Ectodermal cell (in vitro differentiated cells): ENCODE data around the gene RETREG1.

ENCODE experiments used
- H3K27ac ChIP-seq: 2 replicates; pipeline ENCODE4 v1.7.0; 2013; ENCODE audit warnings: mild to moderate bottlenecking, low read depth, low read length; ENCODE audit not compliant: insufficient read depth, poor library complexity, severe bottlenecking
- H3K27me3 ChIP-seq: 2 replicates; pipeline ENCODE4 v1.7.0; 2013; ENCODE audit warnings: mild to moderate bottlenecking, low read length; ENCODE audit not compliant: insufficient read depth, control insufficient read depth, poor library complexity, severe bottlenecking
- H3K36me3 ChIP-seq: one replicate; pipeline ENCODE4 v1.7.0; 2013; ENCODE audit warnings: low read length; ENCODE audit not compliant: control insufficient read depth, insufficient read depth
- H3K4me1 ChIP-seq: one replicate; pipeline ENCODE4 v1.7.0; 2013; ENCODE audit warnings: low read length; ENCODE audit not compliant: control insufficient read depth, insufficient read depth
- H3K4me3 ChIP-seq: 2 replicates; pipeline ENCODE4 v1.7.0; 2013; ENCODE audit warnings: low read depth, low read length, control low read depth; ENCODE audit not compliant: insufficient read depth
- H3K9me3 ChIP-seq: 2 replicates; pipeline ENCODE4 v1.7.0; 2013; ENCODE audit warnings: mild to moderate bottlenecking, low read length, moderate library complexity; ENCODE audit not compliant: control insufficient read depth
- WGBS, 2 experiments: methylation state at CpG; one replicate each; pipeline ENCODE4 v1.1.7; 2013; ENCODE audit warnings: missing lambda C conversion rate in 2 of 2; 5-methylcytosine and 5-hydroxymethylcytosine counted together

RETREG1 gene

GRCh38 chr5:16586556-16586955 is 30.2 kb downstream of the RETREG1 start:
- Histone ChIP-seq H3K4me1 (no peaks in the 10 kb centered on the region), H3K27me3 (no peaks in the 10 kb centered on the region), H3K9me3 (no peaks in the 10 kb centered on the region), H3K36me3 (no peaks in the 10 kb centered on the region), H3K4me3 (no peak overlapping the region), H3K27ac (no peak overlapping the region)
- WGBS, 2 experiments: 76 to 88% methylated on average over 3 of the region's 3 CpGs

GRCh38 chr5:16585041-16585667 is 31.6 kb downstream of the RETREG1 start:
- H3K36me3 ChIP-seq: no peaks in the 10 kb centered on the region
- no peak overlapping the region for H3K4me3 ChIP-seq
- H3K9me3 ChIP-seq: no peaks in the 10 kb centered on the region
- H3K4me1 ChIP-seq: no peaks in the 10 kb centered on the region
- H3K27ac ChIP-seq: no peak overlapping the region
- no peaks in the 10 kb centered on the region for H3K27me3 ChIP-seq
- 91 to 95% methylated on average over 4 of the region's 4 CpGs for WGBS, 2 experiments

- Histone ChIP-seq H3K4me3 (no peak overlapping the region), H3K27me3 (no peaks in the 10 kb centered on the region)
- 100% methylated on average over 2 to 4 of the region's 4 CpGs for WGBS, 2 experiments
Measured at GRCh38 chr5:16582081-16582480, 34.7 kb downstream of the RETREG1 start.

GRCh38 chr5:16580382-16580781 is 36.4 kb downstream of the RETREG1 start:
- no peaks in the 10 kb centered on the region for H3K27me3 ChIP-seq
- 90 to 95% methylated on average over 6 of the region's 6 CpGs for WGBS, 2 experiments
- H3K36me3 ChIP-seq: no peaks in the 10 kb centered on the region

More at GRCh38 chr5:16582081-16582480, 34.7 kb downstream of the RETREG1 start:
- H3K9me3 ChIP-seq: no peaks in the 10 kb centered on the region
- H3K4me1 ChIP-seq: no peaks in the 10 kb centered on the region
- no peaks in the 10 kb centered on the region for H3K36me3 ChIP-seq
- no peak overlapping the region for H3K27ac ChIP-seq

GRCh38 chr5:16579142-16579847 is 37.5 kb downstream of the RETREG1 start:
- no peaks in the 10 kb centered on the region for H3K27me3 ChIP-seq
- no peaks in the 10 kb centered on the region for H3K36me3 ChIP-seq
- no peaks in the 10 kb centered on the region for H3K9me3 ChIP-seq
- H3K4me1 ChIP-seq: no peaks in the 10 kb centered on the region
- no peak overlapping the region for H3K4me3 ChIP-seq
- WGBS, 2 experiments: 87 to 88% methylated on average over 5 to 6 of the region's 6 CpGs
- H3K27ac ChIP-seq: no peak overlapping the region

More at GRCh38 chr5:16580382-16580781, 36.4 kb downstream of the RETREG1 start:
- no peaks in the 10 kb centered on the region for H3K9me3 ChIP-seq
- H3K27ac ChIP-seq: no peak overlapping the region
- H3K4me3 ChIP-seq: no peak overlapping the region
- no peaks in the 10 kb centered on the region for H3K4me1 ChIP-seq

GRCh38 chr5:16578474-16578883 is 38.3 kb downstream of the RETREG1 start:
- H3K27ac ChIP-seq: no peak overlapping the region
- 77 to 81% methylated on average over 4 of the region's 4 CpGs for WGBS, 2 experiments
- H3K4me1 ChIP-seq: no peaks in the 10 kb centered on the region
- no peak overlapping the region for H3K4me3 ChIP-seq
- H3K9me3 ChIP-seq: no peaks in the 10 kb centered on the region
- no peaks in the 10 kb centered on the region for H3K36me3 ChIP-seq
- no peaks in the 10 kb centered on the region for H3K27me3 ChIP-seq

GRCh38 chr5:16577677-16578076 is 39.1 kb downstream of the RETREG1 start:
- 90 to 91% methylated on average over 11 of the region's 11 CpGs for WGBS, 2 experiments
- Histone ChIP-seq H3K4me1 (no peaks in the 10 kb centered on the region), H3K9me3 (no peaks in the 10 kb centered on the region), H3K36me3 (no peaks in the 10 kb centered on the region), H3K27me3 (no peaks in the 10 kb centered on the region), H3K4me3 (no peak overlapping the region), H3K27ac (no peak overlapping the region)

GRCh38 chr5:16574789-16575721 is 41.7 kb downstream of the RETREG1 start:
- WGBS, 2 experiments: 49% methylated on average over 12 of the region's 12 CpGs
- H3K36me3 ChIP-seq: no peaks in the 10 kb centered on the region
- H3K4me3 ChIP-seq: no peak overlapping the region
- H3K4me1 ChIP-seq: no peaks in the 10 kb centered on the region
- H3K27me3 ChIP-seq: no peaks in the 10 kb centered on the region
- H3K9me3 ChIP-seq: no peaks in the 10 kb centered on the region
- no peak overlapping the region for H3K27ac ChIP-seq

GRCh38 chr5:16573401-16573800 is 43.4 kb downstream of the RETREG1 start:
- 92 to 98% methylated on average over 2 of the region's 2 CpGs for WGBS, 2 experiments
- Histone ChIP-seq H3K27me3 (no peaks in the 10 kb centered on the region), H3K36me3 (no peaks in the 10 kb centered on the region), H3K4me1 (no peaks in the 10 kb centered on the region), H3K27ac (no peak overlapping the region), H3K9me3 (no peaks in the 10 kb centered on the region), H3K4me3 (no peak overlapping the region)
